NCI-H345 treated with DMSO at 0.1 percent for 48 hours (cell line): Measurements from ENCODE around the gene DNAJC24.

Experiments
- DNase-seq: peaks from one replicate; lab custom pipeline; 2025; ENCODE audit not compliant: unreplicated experiment; lab: John Stamatoyannopoulos, UW

The DNAJC24 gene

GRCh38 chr11:31414338-31414737 lies 44.7 kb downstream of the DNAJC24 start:
- no peak for DNase-seq

DNA sequence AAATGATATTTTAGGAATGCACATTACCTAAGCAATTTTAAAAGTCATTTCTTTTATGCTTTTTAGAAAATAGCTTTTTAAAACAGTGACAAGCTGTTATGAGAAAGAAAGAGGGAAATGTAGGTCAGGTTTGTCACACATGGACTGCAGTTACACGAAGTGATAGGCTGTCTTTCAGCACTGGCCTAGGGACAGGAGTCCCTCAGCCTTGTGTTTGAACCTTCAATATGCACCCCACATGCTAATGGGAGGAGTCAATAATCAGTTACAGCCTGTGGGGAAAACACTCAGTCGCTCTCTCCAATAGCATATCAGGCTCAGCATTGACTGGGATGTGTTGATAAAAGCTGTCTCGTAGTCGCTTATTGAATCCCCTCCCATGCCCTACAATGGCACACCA lies 45.8 kb downstream of the DNAJC24 start:
- DNase-seq = no peak

DNA sequence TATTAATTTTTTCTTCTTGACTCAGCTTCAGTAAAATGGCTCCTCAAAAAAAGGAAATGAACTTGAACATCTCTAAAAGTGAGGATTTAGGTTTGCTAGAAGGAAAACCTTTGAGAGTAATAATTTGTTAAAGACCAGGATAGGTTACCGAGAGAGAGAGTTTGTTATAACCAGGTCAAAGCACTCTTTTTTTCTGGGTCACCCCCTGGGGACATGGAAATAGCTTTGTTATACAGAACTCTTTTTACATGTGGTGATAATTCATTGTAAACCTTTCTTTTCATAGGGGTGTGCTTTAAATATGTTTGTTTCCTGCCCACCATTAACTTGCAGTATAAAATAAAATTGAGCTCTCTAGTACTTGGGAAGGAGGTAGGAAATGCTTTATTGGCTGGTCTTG lies 47.7 kb downstream of the DNAJC24 start:
- no peak for DNase-seq

DNA sequence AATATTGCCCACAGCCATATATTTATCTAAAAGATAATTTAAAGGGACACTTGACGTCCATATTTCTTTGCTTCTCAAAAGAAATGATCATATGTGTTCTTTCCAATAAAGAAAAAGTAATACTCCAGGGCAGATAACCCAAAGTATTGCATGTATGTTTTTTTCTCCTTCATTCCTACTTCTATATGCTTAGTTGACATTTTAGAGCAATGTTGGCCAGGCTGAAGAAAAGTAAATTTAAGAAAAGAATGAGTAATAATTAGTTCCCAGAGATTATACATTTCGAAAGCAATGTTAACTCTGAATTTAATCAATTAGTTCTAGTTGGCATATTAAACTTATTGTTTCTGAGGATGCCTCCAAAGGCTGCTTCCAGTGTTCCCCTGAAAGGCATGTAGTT lies 48.2 kb downstream of the DNAJC24 start:
- DNase-seq = no peak

GRCh38 chr11:31419138-31419537 lies 49.5 kb downstream of the DNAJC24 start:
- DNase-seq = no peak

GRCh38 chr11:31419669-31420068 lies 50.0 kb downstream of the DNAJC24 start:
- no peak for DNase-seq

DNA sequence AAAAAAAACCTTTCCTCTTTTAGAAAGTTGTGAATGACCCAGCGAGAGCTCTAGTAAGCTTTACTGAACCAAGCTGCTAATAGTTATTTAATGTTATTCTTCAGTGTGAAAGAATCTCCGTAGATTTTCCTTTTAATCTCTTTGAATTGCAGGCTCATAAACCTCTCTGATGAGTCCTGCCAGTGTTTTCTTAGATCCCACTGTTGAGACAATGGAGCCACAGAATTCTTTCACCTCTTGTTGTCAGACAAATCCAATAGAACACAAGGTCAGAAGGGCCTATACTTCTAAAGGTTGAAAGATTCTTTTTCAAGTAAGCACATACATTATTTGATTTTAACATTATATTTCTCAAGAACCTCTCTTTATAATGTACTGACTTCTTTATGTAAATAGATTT lies 52.2 kb downstream of the DNAJC24 start:
- DNase-seq = no peak

DNA sequence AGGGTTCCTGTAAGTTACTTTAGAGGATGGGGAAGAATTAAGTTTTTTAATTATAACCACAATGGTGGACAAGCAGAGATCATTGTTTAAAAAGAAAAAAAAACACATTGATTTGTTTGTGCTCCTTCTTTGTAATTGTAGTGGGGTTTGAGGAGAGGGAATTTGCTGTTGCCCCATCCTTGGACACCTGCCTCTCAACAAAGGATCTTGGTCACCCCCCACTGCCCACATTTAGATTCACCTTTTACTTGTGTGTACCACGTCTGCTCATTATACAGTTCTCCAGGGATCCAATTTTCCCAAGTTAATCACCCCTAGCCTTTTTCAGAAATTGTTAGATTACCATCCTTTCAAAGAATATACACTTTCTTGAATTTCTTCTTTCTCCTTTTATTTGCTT lies 53.0 kb downstream of the DNAJC24 start:
- DNase-seq = peak; percentile 23

DNA sequence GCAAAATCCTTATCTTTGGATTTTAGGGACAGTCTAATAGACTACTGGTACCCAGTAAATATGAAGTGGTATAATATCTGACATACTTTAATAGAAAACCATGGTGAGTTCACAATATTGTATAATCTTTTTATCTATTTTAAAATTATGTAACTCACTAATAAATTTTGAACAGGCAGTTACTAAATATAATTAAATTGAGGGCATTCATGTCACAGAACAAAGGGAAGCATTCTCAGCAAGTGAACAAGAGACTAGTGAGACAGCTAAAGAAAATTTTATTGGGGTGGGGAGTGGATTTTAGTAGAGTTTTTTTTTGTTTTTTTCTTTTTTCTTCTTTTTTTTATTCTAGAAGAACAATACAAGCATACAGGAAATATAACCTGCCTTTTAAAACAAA lies 55.0 kb downstream of the DNAJC24 start:
- no peak for DNase-seq

DNA sequence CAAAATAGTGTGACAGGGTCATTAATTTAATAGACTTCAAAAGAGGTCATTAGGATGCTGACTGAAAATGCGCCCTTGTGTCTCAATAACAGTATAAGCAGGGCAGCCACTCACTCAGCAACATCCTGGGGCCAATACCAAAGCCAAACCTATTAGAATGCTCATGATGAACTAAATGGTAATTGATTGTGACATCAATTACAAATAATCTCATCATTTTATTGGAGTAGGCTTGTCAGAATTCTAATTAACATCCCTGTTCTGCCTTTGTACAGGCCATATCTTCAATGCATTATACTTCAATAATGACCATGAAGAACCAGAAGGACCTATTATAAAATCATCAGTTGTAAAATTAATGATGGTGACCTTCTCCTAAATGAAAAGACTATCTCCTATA lies 64.2 kb downstream of the DNAJC24 start:
- DNase-seq = no peak

GRCh38 chr11:31437742-31438435 lies 68.2 kb downstream of the DNAJC24 start:
- DNase-seq = no peak

DNA sequence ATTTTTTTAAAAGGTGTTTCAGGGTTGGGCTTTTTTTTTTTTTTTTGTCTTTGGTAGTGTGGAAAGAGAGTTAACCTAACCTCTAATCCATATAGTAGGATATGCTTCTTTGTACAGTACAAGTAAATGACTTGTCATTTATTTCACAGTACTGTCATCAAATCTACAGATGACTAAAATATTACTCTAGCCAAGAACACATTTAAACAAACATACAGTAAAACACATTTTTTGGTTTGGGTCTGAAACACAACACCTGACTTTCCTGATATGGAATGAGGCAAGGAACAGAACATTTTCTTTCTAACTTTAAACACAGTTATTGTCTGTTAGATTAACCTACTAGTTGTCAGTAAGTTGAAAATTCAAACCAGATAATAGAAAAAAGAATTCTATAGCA lies 71.6 kb downstream of the DNAJC24 start:
- DNase-seq = no peak

DNA sequence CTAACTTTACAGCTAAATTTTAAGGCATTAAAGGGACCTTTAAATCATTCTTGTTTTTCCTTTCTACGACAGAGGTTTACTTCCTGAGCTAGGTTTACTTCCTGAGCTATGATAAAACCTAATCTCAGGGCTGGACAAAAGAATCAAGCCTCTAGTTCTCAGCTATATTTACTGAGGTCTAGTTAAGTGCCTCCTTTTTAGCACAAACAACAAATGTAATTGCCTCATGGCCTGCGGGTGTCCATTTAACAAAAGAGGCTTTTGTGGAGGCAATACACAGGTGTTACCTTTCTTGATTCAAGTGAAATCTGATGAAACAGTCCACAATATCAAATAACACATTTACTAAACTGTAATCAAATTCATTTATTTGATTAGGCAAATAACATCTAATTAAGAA lies 72.4 kb downstream of the DNAJC24 start:
- DNase-seq = peak; percentile 91

- DNase-seq = no peak
Observed at GRCh38 chr11:31443802-31444201, 74.1 kb downstream of the DNAJC24 start.

GRCh38 chr11:31445621-31446020 lies 76.0 kb downstream of the DNAJC24 start:
- no peak for DNase-seq

DNA sequence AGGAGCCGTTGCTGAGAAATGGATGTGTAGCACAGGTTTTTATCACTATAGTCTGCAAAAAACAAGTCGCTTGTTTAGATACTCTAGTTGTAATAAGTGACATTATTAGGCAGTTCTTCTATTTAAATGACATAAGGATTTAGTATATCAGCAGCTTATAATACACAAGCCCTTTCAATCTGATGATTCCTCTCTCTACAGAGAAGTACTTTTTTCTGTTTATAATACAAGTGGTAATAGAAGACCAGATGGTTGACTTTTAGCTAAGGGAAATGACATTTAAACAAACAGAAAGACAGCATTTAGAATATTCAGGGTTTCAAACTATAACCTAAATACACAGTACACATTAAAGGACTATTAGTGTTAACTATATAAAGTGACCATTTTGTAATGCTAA lies 79.4 kb downstream of the DNAJC24 start:
- DNase-seq = no peak

- no peak for DNase-seq
Observed at GRCh38 chr11:31450841-31451240, 81.2 kb downstream of the DNAJC24 start.

GRCh38 chr11:31455177-31455576 lies 85.5 kb downstream of the DNAJC24 start:
- no peak for DNase-seq

DNA sequence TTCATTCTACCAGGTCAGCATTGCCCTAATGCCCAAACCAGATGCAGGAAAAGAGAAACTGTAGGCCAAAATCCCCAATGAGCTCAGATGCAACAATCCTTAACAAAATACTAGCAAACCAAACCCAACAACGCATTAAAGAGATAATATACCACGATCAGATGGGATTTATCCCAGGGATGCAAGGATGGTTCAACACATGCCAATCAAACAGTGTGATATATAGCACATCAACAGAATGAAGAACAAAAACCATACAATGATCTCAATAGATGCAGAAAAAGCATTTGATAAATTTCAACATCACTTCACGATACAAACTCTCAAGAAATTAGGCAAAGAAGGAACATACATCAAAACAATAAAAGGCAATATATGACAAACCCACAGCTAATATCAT lies 94.8 kb downstream of the DNAJC24 start:
- no peak for DNase-seq

DNA sequence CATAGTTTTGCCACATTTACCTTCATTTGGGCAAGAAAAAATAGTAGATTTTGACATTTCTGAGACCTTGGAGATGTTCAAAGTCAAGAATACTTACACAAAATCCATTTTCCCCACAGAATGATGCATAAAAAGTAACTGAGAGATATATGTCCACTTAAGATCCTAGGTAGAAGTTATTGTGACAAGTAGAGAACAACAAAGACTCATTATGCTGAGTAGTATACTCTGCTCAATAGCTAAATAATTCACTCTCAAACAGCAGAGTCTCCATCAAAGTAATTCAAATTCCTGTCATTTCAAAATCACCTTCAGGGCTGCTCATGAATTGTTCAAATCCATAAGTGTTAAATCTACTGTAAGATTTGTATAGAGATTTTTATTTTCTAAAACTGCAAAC lies 104.4 kb downstream of the DNAJC24 start:
- DNase-seq = no peak

DNA sequence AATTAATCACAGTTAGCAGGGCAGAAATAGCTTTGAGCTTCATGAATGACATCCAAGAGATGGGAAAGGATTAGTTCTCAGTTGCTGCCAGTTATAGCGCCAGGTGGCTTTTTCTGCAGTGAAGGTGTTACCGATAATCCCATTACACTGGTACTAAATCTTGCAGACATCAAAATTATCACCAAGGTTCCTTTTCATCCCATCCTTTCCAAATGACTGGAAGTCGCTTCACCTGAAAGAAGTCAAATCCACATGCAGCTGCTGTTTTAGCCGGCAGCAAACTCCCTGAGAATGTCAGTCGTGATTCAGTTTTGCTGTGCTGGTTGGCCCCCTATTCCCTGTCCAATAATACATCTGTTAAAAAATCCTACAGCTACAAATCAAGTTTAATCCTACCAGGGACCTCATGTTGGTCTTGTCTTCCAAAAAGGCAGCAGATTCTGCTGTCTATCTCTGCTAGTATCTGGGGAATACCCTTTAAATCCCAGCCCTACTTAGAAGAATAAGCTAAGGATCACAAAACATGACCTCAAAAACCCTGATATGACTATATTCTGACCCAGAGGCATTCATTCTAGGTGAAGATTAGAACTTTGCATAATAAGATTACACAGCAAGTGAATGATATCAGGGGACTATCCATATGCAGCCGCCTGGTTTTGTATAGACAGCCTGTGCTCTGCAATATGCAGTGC lies 108.0 kb downstream of the DNAJC24 start:
- no peak for DNase-seq

DNA sequence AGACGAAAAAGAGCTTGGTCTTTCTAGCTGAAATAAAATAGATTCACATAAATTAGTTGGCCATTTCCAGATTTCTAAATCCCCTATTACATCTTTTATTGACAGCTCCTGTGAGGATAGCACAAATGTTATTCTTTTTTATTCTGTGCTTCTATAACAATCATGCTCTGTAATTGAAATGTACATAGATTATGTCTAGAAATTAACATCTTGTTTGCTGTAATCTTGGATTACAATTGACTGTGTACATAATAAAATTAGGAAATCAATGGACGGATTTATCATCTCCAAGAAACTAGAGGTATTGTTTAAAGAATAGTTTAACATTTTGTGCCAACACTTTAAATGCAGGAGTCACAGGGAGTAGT lies 108.5 kb downstream of the DNAJC24 start:
- DNase-seq = no peak

GRCh38 chr11:31479066-31479465 lies 109.4 kb downstream of the DNAJC24 start:
- no peak for DNase-seq
